ENCODE results near the gene GLDN. TPM values are rescaled to one million over a fixed set of nuclear protein-coding genes. Genes with fewer than 3 reads are reported as not detected.

Gene GLDN
- total RNA-seq, 4 donors from 2014 or later = 0.48 to 3.7 (median 2.6) TPM; not detected in 1

- intact Hi-C loops (cut with DNase I; ENCODE audit: low total_unique reads) = loop anchor here (10.0 kb wide), 2 partner anchors 96 to 216 kb away; no protein-coding TSS in a partner anchor
Observed at GRCh38 chr15:51380999-51381806, 39.7 kb downstream of the GLDN start.

GRCh38 chr15:51382787-51383186 lies 41.3 kb downstream of the GLDN start:
- H3K36me3 ChIP-seq = no peaks in the 10 kb centered on the region
- TF ChIP-seq CTCF (IDR thresholded peaks at IDR 0.05) (peak in 4 of 5 experiments; percentile 19 to 36 (median 26)), POLR2A (IDR thresholded peaks at IDR 0.05) (no peak)
- WGBS, 2 donors (ENCODE audit: low coverage in 1 of 2) = 17 to 50% methylated on average over 1 to 4 of the region's 4 CpGs
- H3K4me1 ChIP-seq = peaks cover 0 to 3% (median 0%) of the 10 kb centered on the region in 4 donors
- no peak for DNase-seq
- H3K27me3 ChIP-seq = peaks cover 4% of the 10 kb centered on the region
- in situ Hi-C loops (cut with MboI; ENCODE audit: low pct_ligation_motif_present in 1 of 4, low pct_unique_long_range_greater_than_20kb in 1 of 4, low sequenced_read_pairs in 3 of 4) = loop anchor here in 3 of 4 donors (5.0 to 25.0 kb wide), 5 partner anchors 108 to 220 kb away; no protein-coding TSS in a partner anchor
- H3K27ac ChIP-seq = no peak overlapping the region
- no peaks in the 10 kb centered on the region for H3K9me3 ChIP-seq
- intact Hi-C loops (cut with DNase I; ENCODE audit: low total_unique reads) = loop anchor here (10.0 kb wide), 2 partner anchors 98 to 218 kb away; no protein-coding TSS in a partner anchor
- no peak overlapping the region for H3K4me3 ChIP-seq

More at GRCh38 chr15:51380999-51381806, 39.7 kb downstream of the GLDN start:
- H3K27ac ChIP-seq = no peak overlapping the region
- no peaks in the 10 kb centered on the region for H3K36me3 ChIP-seq
- TF ChIP-seq POLR2A (IDR thresholded peaks at IDR 0.05) (no peak), POLR2AphosphoS5 (IDR thresholded peaks at IDR 0.05) (no peak), CTCF (IDR thresholded peaks at IDR 0.05) (peak; percentile 76 to 94 (median 83)), EP300 (IDR thresholded peaks at IDR 0.05; ENCODE audit: low read depth) (no peak)
- peaks cover 0 to 3% (median 0%) of the 10 kb centered on the region in 4 donors for H3K4me1 ChIP-seq
- H3K4me3 ChIP-seq = no peak overlapping the region
- peak; percentile 46 for DNase-seq
- in situ Hi-C loops (cut with MboI; ENCODE audit: low pct_ligation_motif_present in 1 of 4, low pct_unique_long_range_greater_than_20kb in 1 of 4, low sequenced_read_pairs in 3 of 4) = loop anchor here in 3 of 4 donors (5.0 to 25.0 kb wide), 5 partner anchors 106 to 219 kb away; no protein-coding TSS in a partner anchor
- H3K9me3 ChIP-seq = no peaks in the 10 kb centered on the region
- 2 to 28% methylated on average over 6 to 14 of the region's 14 CpGs for WGBS, 2 donors (ENCODE audit: low coverage in 1 of 2)
- H3K27me3 ChIP-seq = peaks cover 4% of the 10 kb centered on the region

- in situ Hi-C loops (cut with MboI; ENCODE audit: low pct_ligation_motif_present in 1 of 4, low pct_unique_long_range_greater_than_20kb in 1 of 4, low sequenced_read_pairs in 3 of 4) = loop anchor here in 2 of 4 donors (10.0 to 25.0 kb wide), 4 partner anchors 111 to 224 kb away; no protein-coding TSS in a partner anchor
Observed at GRCh38 chr15:51386029-51386428, 44.6 kb downstream of the GLDN start.

More at GRCh38 chr15:51386029-51386428, 44.6 kb downstream of the GLDN start:
- Histone ChIP-seq H3K27ac (no peak overlapping the region), H3K4me1 (peaks cover 0 to 1% (median 0%) of the 10 kb centered on the region in 4 donors), H3K9me3 (no peaks in the 10 kb centered on the region), H3K27me3 (peaks cover 4% of the 10 kb centered on the region), H3K36me3 (no peaks in the 10 kb centered on the region), H3K4me3 (no peak overlapping the region)
- TF ChIP-seq CTCF (IDR thresholded peaks at IDR 0.05) = no peak
- no peak for TF ChIP-seq EP300 (IDR thresholded peaks at IDR 0.05; ENCODE audit: low read depth)
- TF ChIP-seq POLR2AphosphoS5 (IDR thresholded peaks at IDR 0.05) = no peak
- no peak for TF ChIP-seq POLR2A (IDR thresholded peaks at IDR 0.05)
- 75% methylated on average over 8 of the region's 8 CpGs; no CpG with 5 or more reads in 1 of the 2 donors for WGBS, 2 donors (ENCODE audit: low coverage in 1 of 2)
- DNase-seq = no peak
- intact Hi-C loops (cut with DNase I; ENCODE audit: low total_unique reads) = loop anchor here (10.0 kb wide), 2 partner anchors 101 to 221 kb away; no protein-coding TSS in a partner anchor

Data from transverse colon (tissue), 4 donors.